ENCODE results near the gene ARHGAP40.

The ARHGAP40 gene

DNA sequence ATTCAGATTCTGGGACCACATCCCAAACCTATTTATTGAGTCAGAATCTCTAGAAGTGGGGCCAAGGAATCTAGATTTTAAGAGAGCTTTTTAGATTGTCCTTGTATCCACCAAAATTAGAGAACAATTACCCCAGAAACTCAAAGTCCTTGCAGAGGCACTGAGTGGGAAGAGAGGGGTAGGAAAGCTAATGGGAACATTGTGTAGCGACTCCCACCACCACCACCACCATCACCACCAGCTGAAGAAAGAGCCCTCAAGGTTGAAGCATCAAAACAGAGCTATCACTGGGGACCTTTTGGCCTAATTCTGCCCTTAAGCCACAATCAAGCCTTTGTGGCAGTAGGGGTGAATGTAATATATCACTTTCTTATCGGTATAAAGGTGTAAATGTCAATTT, 83.7 kb downstream of the ARHGAP40 start:
- no peak for DNase-seq (ENCODE audit: low spot score)

DNA sequence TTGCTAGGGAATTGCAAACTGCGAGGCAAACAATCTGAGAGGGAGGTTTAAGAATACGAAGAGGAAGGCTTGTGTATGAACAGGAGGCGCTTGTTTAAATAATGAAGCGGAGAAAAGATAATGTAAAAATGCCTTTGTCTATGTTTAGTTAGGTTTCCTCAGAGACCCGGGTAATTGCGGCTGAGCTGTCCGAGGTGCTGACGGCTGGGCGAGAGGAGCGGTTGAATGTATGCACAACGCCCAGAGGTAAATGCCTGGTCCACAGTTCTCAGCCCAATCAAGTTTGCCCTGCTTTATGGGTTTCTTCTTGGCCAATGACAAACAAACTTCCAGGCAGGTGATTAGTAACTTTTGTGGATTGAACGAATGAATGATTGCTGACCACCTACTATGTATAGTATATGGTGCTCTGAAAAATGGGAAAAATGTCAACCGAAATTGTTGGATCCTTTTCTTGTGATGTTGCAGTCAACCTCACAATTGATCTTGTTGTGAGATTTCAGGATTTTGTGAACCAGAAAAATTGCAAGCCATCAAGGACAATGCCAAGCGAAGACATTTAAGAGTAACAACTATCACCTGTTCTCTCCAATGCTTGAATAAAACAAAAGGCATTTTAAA, 84.4 kb downstream of the ARHGAP40 start:
- no peak for DNase-seq (ENCODE audit: low spot score)

DNA sequence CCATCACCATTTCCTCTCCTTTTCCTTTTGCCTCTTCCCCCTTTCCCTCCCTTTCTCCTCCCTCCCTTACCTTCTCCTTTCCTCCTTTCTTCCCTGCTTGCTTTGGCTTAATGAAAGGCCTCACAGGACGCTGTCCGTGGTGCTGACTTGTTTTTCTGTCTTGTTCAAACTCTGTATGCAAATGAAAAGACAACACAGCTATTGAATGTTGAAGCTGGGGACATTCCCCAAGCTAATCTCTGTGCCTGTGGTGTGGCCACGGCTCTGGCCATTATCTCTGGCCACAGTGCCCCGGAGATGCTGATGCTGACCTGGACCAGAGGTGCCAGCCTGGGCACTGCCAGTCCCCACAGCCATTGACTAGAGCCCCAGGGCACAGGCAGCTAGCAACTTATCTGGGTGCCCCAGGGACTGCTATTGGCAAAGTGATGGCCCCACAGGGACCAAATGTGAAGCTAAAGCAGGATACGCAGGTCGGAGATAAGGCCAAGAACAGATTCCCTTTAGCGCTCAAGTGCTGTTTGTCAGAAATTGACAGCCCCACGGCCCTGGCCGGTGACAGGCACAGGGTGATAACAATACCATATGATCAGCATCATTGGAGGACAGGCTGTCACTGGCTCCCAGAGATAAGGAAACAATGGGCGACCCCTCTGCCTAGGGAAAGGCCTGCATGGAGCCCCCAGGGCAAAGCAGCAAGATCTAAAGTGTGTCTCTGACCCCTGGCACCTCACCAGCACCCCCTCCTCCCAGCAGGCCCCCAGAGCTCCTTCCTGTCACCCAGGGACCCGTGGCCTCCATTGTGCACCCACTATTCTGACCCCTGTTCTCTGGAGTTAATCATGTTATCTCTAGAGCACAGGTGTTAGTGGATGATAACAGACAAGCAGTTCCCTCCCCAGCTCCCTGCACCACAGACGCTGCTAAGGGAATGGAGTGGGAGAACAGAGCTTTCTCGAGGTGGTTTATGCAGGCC, 91.1 kb downstream of the ARHGAP40 start:
- DNase-seq (ENCODE audit: low spot score) = peak; percentile 61

DNA sequence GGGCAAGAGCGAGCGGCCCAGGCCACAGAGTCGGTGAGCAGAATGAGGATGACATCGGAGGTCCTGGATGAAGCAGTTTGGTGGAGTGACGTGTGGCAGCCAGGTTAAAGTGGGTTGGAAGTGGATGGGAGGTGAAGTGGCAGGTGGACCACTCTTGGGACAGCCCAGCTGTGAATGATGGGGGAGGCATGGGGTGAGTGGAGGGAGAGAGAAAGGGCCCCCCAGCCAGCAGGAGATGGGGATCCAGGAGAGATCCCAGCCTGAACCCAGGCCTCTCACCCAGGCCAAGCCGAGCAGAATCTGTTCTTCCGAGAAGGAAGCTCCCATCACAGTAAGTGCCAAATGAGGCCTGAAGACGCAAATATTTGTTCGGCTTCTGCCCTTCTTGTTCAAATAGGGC, 95.7 kb downstream of the ARHGAP40 start:
- DNase-seq (ENCODE audit: low spot score) = no peak

DNA sequence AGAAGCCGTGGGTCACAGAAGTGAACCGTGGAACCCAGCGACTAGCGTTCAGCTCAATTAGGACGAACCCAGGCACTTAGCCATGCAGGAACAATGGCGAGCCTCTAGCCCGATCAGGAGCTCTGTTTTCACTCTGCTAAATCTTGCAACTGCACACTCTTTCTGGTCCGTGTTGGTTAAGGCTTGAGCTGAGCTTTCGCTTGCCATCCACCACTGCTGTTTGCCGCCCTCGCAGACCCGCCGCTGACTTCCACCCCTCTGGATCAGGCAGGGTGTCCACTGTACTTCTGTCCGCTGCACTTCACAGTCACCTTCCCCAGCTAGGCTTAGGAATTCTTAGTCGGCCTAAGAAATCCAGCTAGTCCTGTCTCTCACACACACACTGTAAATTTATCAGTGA, 96.9 kb downstream of the ARHGAP40 start:
- DNase-seq (ENCODE audit: low spot score) = no peak

DNA sequence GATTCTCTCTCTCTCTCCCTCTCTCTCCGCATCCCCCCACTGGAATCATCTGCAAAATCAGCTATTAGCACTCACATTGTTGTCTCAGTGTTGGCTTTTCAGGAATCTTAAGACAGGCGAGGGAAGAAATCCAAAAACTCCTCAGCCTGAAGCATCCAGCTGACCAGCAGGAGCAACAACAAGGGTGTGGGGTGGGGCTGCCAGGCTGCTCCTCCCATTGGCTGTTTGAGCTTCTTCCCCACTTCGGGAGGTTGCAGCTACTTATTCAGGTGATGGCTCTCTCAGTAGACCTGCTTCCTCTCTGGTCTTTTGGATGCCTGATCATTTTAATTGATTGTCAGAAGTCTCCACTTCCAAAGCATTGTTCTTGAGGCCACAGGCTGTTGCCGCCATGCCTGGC, 98.5 kb downstream of the ARHGAP40 start:
- no peak for DNase-seq (ENCODE audit: low spot score)

Data from globus pallidus (tissue), 1 donor.